HG03060 (cell line): ENCODE measurements around the gene C19orf33.
"Not testable (repeated sequence)": the region's sequence is repeated elsewhere in the genome, so short reads cannot be mapped to it uniquely, and the experiment has no call there.

Source experiments
- ATAC-seq: cut with Tn5 transposase; IDR thresholded peaks from one replicate; pipeline ENCODE4 v1.9.1; 2021; ENCODE audit warnings: low read depth, moderate number of reproducible peaks; ENCODE audit not compliant: unreplicated experiment

C19orf33 gene

DNA sequence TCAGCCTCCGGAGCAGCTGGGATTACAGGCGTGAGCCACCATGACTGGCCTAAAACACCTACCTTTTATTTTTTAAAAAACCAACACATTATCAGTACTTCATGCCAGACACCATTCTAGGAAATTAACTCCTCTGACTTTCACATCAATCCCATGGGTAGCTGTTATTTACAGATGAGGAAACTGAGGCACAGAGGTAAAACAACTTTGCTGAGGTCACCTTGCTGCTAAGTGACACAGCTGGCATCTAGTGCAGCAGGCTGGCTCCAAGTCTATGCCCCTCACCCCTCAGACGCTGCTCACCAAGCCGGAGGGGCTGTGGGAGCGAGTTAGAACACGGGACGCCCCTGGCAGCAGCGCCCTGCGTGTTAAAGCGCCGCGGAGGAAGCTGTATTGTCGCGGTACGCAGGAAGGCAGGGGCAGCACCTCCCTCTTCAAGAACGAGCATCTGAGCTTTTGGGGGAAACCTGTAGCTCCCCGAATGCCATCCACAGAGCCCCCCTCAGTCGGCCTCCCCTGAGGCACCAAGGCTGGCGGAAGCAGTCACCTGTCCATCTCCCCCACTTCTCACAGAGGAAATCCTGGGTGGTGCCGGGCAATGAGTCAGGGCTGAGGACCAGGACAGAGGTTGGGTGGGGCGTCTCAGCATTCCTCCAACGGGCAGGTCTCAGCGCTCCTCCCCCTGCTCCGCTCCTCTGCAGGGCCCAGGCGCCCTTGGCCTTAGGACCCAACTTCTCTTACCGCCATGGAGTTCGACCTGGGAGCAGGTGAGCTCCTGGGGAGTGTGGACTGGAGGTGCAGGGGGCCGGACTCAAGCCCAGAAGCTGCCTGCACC is at the start of gene C19orf33:
Gene C19orf33 (plus strand): TSS at position 735 of the 835 bp plus-strand sequence. CDS start 11 bp downstream, at position 746.
- ATAC-seq: no peak

DNA sequence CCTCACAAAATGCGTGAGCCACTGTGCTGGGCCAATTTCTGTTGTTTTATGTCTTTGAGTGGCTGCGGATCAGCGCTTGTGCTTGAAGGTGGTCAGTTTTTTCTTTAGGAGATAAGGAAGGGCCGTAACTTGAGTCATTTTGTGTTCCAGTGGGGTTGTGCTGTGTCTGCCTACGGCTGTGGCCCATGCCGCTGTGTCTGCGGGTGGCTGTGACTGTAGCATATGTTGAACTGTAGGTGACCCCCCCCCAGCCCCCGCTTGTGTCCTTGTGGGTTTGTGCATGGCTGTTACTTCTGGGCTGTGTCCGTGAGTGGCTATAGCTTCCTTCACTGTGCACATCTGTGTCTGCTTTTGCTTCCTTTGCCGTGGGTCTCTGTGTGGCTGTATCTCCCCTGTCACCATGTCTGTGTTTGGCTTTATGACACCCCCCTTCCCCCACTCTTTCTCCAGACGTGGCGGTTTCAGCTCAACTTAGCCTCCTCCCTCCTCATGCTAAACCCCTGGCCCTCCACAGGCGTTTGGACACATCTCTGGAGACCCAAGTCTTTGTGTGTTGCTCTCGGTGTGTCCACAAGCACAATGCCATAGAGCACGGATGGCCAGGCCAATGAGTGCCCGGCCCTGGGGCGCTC is 48.6 kb upstream of the C19orf33 start:
- ATAC-seq: no peak

DNA sequence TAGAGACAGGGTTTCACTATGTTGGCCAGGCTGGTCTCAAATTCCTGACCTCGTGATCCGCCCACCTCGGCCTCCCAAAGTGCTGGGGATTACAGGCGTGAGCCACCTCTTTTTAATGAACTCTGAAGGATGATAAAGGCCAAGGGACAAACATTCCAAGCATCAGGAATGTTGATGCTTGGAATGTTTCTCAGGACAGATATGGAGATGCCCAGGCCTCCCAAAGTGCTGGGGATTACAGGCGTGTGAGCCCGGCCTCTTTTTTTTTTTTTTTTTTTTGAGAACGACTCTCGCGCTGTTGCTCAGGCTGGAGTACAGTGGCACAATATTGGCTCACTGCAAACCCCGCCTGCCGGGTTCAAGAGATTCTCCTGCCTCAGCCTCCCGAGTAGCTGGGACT is 42.1 kb upstream of the C19orf33 start:
- ATAC-seq: not testable (repeated sequence)

DNA sequence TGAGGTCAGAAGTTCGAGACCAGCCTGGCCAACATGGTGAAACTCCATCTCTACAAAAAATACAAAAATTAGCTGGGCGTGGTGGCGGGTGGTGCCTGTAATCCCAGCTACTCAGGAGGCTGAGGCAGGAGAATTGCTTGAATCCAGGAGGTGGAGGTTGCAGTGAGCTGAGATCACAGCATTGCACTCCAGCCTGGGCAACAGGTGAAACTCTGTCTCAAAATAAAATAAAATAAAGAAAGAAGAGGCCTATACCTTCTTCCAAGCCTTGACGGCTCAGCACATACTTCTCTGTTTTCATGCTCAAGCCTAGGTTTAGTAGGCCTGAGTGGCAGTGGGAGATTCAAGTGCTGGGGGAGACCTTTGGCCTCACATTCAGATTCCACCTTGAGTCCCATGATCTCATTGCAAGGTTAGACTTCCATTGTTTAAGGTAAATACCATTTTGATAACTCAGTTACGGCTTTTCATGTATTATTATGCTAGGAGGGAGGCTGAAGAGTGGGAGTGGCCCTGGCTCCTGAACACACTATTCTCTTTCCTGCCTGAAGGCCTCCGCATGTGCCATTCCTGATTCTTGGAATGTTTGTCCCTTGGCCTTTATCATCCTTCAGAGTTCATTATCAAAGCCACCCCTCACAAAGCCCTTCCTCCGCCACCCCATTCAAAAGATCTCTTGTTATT is 41.3 kb upstream of the C19orf33 start:
- ATAC-seq: no peak

DNA sequence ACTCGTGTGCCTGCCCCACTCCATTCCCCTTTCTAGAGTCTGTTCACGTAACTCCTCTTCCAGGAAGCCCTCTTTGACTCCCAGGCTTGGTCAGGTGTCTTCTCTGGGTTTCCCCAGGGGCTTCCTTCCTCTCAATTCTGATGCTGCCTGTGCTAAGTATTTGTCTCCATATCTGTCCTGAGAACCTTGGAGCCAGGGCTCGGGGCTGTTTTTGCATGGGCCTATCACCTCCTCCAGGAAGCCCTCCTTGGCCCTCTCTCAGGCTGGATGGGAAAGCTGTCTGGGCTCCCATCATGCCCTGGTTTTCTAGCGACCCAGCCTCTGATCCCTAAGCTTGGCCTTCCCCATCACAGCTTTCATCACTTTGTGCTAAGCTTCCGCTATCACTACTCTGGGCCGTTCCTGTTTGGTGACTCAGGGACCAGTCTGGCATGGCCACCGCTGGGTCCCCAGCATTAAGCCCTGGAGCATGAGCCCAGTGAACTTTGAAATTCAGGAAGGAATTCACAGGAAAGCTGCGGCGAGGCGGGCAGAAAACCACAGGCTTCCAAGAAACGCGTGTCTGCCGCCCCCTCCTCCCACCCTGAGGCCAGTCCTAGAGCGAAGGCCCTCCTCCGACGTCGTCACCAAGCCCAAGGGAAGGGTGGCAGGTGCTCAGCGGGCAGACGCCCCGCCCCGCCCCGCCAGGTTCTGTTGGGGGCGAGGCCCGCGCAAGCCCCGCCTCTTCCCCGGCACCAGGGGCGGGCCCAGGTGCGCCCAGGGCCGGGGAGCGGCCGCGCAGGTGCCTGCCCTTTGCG is 40.2 kb upstream of the C19orf33 start:
- no peak for ATAC-seq

DNA sequence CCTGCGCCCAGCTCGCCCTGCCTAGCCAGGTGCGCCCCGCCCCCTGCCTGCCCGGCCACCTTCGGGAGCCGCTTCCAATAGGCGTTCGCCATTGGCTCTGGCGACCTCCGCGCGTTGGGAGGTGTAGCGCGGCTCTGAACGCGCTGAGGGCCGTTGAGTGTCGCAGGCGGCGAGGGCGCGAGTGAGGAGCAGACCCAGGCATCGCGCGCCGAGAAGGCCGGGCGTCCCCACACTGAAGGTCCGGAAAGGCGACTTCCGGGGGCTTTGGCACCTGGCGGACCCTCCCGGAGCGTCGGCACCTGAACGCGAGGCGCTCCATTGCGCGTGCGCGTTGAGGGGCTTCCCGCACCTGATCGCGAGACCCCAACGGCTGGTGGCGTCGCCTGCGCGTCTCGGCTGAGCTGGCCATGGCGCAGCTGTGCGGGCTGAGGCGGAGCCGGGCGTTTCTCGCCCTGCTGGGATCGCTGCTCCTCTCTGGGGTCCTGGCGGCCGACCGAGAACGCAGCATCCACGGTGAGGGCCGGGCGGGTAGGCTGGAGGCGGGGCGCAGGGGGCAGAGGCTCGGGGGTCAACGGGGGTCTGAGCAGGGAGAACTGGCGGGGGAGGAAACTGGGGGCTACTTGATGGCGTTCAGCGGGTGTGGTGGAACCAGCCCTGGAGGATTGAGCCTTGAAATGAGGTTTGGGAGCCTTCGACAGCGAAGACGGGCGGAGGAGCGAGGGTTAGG is 39.4 kb upstream of the C19orf33 start, which contains the start of gene SPINT2:
Gene SPINT2 (plus strand): TSS at position 88 of the 727 bp plus-strand sequence. CDS start 320 bp downstream, at position 408.
- ATAC-seq: no peak

DNA sequence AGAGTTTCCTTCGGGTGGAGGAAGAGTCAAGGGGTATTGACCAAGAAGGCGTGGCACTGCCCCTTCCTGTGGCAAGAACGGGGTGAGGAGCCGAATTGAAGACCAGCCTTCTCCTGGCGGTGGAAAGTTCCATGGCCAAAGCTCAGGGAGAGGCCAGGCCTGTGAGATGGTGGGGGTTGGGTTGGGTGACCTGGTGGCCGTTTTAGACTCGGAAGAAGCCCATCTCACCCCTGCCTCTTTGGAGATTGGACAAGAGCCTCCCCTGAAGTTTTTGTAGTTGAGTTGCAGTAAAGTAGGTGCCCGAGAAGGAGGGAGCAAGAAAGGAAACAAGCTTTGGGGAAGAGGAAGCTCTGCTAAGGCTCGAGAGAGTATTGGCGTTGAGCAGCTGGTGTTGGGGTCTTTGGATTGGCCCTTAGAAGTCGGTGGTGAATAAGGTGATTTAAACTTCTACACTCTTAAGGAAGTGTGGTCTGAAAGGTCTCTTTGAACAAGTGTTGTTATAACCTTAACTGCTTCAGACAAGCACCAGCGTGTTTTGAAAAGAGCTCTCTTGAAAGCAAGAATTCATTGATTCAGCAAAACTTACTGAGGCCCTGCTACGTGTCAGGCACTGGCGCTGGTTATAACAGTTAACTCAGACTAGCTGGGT is 38.7 kb upstream of the C19orf33 start:
- no peak for ATAC-seq

DNA sequence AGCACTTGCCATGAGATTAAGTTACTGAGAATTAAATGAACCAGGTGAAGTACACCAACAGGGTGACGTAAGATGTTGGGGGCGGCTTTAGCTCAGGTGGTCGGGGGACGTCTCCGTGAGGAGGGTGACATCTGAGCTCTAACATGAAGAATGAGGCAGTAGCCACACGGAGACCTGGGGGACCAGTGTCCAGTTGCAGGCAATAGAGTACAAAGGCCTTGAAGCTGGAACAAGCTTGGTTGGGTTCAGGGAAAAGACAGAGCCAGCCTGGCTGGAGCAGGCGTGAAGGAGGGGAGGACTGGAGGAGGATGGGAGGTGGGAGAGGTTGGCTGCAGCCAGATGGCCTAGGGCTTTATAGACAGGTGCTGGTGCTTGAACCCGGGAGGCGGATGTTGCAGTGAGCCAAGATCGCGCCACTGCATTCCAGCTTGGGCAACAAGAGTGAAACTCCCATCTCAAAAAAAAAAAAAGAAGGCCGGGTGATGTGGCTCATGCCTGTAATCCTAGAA is 38.1 kb upstream of the C19orf33 start:
- no peak for ATAC-seq

DNA sequence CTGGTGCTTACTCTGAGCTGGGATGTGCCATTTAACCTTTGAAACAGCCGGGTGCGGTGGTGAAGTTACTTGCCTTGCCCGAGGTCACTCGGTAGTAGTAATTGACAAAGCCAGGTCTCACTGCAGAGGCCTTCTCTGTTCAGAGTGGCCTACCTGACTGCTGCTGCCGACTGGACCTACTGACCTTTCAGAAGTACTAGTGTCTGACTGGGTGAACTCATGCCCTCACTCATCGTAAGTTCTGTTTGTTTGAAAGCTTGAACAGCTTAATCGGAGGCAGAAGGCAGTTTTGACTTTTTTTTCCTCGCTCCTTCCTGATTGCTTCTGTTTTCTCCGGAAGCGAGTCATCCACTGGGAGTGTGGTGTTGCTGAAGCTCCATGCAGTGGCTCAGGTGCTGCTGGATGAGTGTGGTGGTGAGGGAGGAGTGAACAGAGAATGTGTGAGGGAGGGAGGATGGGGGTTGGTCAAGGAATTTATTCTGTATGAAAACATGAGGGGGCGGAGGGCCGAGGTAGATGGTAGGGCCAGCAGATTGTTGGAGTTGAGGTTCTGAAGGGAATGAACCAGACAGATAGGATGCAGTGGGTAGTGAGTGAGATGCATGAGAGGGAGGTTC is 37.0 kb upstream of the C19orf33 start:
- ATAC-seq: no peak

DNA sequence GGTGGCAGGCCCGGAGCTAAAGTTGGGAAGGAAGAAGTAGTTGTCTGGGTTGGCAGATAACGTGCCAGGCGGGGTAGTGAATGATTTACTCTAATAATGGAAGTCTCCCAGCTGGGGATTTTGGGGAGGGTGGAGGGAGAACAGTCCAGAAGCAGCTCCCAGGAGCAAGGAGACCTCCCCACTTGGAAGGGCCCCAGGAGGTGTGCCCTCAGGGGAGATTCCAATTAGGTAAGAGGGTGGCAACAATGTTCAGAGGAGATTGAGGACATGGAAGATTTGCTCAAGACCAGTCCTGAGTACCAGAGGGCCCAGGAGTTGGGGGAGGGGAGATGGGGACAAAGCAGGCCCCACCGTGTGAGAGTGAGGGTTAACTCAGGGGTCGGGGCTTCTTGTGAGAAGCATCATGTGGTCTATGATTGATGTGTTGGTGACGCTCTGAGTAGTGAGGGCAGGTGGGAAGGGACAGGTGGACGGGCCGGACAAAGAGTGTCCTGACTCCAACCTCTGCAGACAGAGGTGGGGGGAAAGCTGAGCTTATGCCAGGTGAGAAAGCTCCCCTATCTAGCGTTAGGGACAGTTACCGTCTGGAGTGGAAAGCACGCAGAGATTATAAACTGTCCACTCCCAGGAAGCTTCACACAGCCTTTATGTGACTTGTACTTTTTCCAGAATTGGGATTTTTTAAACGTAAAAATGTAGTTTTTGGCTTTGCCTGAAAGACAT is 36.1 kb upstream of the C19orf33 start:
- ATAC-seq: no peak

DNA sequence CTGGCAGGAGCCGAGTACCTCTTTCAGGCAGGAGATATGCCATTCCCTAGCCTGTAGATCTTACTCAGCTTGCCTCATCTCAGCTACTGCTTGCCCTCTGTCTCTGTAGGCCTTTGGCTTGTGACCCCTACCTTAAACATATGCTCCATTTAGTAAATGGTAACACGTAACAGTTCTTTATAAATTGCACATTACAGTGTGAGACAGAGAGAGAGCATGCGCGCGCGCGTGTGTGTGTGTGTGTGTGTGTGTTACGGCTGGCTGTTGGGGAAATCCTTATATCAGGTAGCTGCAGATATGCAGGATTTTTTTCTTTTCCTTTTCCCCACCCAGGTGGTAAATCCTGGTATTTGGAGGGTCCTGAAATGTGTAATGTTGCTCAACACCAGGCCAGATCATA is 35.5 kb upstream of the C19orf33 start:
- ATAC-seq: no peak

DNA sequence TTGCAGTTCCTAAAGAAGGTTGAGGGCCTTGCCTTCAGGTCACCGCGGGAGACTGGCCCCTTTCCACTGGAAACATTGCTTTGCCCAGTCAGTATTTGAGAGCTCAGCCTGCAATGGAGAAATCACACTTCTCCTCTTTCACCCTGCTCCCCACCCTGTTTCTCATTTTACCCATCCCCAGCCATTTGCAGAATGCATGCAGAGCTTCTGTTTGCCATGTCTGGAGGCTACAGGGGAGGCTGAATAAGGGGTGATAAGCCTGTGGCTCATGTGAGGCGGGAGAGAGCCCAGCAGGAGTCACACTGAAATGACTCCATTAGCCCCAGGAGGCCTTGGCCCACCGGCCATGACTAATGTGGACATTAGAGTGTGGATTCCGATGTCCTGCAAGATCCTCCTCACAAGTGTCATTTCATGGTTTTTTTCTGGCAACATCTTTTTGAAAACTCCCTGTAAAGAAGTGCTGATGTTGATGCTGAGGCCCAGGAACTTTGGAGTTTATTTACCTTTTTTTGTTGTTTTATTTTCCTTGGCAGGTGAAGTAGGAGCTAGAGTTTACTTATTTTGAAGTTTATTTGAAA is 33.4 kb upstream of the C19orf33 start:
- no peak for ATAC-seq

DNA sequence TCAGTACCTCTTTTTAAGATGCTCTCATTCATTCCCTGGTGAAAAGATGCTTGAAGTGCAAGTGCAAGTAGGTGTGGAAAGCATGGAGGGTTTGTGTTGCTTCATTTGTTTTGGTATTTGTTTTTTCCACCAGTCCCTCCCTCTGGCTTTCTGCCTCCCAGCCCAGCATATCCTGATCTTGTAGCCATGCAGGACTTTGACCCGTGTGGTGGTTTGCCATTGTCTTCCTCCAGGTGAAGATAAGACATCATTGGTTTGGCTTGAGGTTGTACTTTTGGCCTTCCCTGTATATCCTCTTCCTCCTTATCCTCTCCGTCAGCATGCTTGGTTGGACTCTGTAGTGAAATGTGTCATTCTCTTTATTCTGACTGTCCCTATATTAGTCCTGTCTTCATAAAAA is 30.6 kb upstream of the C19orf33 start:
- ATAC-seq: no peak

DNA sequence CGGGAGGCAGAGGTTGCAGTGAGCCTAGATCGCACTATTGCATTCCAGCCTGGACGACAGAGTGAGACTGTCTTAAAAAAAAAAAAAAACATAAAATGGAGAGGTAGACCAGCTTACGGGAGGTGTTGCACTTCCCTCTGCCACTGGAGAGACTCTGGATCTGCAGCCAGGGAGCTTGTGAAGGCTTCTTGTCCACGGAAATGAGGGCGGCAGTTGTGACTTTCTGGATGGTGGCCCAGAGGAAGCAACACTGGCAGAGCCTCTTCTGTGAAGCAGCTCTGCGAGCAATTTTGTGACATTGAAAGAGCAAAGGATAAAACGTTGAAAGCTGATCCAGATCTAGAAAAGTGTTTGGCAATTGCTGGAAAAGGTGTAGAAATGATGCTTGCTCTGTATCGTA is 29.3 kb upstream of the C19orf33 start:
- no peak for ATAC-seq

DNA sequence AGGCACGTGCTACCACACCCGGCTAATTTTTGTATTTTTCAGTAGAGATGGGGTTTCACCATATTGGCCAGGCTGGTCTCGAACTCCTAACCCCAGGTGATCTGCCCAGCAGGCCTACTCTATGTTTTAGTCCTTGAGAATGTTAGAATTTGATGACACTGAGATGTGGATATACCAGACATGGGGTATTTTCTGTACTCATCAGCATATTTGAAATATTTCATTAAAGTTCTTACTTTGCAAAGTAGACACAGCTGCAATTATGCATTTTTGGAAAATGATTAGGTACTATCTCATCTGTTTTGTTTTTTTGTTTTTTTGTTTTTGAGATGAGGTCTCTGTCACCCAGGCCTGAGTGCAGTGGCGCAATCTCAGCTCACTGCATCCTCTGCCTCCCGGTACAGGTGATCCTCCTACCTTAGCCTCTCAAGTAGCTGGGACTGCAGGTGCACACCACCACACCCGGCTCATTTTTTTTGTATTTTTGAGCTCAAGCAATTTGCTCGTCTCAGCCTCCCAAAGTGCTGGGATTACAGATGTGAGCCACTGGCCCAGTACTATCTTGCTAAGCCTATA is 27.0 kb upstream of the C19orf33 start:
- no peak for ATAC-seq

DNA sequence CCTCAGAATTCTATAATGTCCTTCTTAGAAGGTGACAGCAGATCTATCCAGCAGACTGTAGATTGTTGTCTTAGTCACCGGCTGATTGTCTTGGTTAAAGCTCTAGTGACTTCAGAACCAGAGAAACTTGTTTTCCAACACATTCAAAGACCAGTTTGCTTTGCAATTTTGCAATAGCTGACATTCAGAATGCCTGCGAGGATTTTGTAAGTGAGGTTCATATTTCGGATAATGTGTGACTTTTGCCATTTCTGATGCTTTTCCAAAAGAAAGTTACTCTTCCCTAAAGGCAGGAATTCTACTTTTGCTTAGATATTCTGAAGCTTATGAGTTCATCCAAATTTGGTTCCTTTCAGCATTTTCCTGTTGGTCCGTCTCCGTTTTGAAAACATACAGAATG is 26.5 kb upstream of the C19orf33 start:
- no peak for ATAC-seq

DNA sequence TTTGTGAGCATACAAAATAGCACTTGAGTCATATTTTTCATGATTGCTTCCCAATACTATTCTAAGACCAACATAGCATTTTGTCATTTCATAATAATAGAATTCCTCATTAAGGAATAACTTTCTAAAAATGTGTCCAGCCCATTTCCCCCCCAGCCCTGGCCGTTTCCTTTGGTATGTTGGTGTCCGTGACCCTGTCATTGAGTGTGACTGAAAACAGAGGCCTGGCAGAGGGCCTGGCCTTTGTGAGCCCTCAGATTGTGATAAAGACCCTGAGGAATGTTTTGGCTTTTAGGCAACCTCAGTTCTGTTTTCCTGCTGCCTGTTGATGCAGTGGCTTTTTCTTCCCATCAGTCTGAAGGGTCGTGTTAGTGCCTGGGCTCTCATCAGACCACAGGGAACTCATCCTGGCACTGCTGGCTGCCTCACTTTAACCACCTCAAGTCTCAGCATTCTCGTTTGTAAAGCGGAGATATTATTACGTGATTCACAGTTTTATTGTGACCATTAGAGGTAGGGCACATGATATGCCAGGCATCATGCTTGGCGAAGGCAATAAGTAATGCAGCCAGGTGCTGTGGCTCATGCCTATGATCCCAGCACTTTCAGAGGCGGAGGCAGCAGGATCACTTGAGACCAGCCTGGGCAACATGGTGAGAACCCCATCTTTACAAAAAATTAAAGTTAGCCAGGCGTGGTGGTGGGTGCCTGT is 25.9 kb upstream of the C19orf33 start:
- no peak for ATAC-seq
